SJCRH30 (cell line): ENCODE results near the gene HAVCR2. TPM values are rescaled to one million over a fixed set of nuclear protein-coding genes. Genes with fewer than 3 reads are reported as not detected.

ENCODE experiments used
- DNase-seq, 2 experiments: peaks; one replicate each; pipeline ENCODE4 v3.0.0-alpha.2; 2015 to 2020
- H3K27ac ChIP-seq: fragments of 250-450 bp; sonication (Bioruptor Pico); 2 replicates; pipeline ENCODE4 v1.5.1; 2020; ENCODE audit warnings: mild to moderate bottlenecking, moderate library complexity
- H3K27me3 ChIP-seq: fragments of 250-450 bp; sonication (Bioruptor Pico); 2 replicates; pipeline ENCODE4 v1.5.1; 2020; ENCODE audit warnings: mild to moderate bottlenecking, moderate library complexity
- H3K36me3 ChIP-seq: fragments of 250-450 bp; sonication (Bioruptor Pico); 2 replicates; pipeline ENCODE4 v1.5.1; 2020; ENCODE audit warnings: mild to moderate bottlenecking, moderate library complexity
- H3K4me1 ChIP-seq: fragments of 250-450 bp; sonication (Bioruptor Pico); 2 replicates; pipeline ENCODE4 v1.5.1; 2020; ENCODE audit warnings: mild to moderate bottlenecking, moderate library complexity
- H3K4me3 ChIP-seq: fragments of 250-450 bp; sonication (Bioruptor Pico); 2 replicates; pipeline ENCODE4 v1.5.1; 2020; ENCODE audit warnings: mild to moderate bottlenecking, moderate library complexity
- H3K9me3 ChIP-seq: fragments of 250-450 bp; sonication (Bioruptor Pico); replicated peaks from 2 replicates; pipeline ENCODE4 v1.5.1; 2020; ENCODE audit warnings: mild to moderate bottlenecking, moderate library complexity
- total RNA-seq: library from RNA; depleted of rRNA; stranded (reverse); fragments of >200 nt; shearing (Covaris generic); gene quantifications from 2 replicates; pipeline ENCODE4 v1.2.3, GENCODE V29; 2014

HAVCR2 gene
- total RNA-seq, 1 experiment from 2014 or later = 1.1 TPM

DNA sequence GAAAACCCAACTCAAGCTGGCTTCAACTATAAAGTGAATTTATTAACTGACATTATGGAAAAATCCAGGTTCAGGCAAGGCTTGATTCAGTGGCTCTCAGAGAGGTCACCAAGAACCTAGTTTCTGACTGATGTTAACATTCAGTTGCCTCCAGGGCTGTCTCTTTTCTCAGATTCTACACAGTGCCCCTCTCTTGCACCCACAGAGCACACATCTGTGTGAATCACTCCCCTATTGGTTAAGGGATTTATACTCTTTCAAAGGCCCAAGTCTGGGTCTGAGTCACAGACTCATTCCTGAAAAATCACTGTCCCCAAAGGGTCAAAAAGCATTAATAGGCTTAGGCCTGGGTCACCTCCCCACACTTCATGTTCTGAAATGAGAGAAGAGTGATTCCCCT is 6.2 kb upstream of the HAVCR2 start:
- Histone ChIP-seq H3K9me3 (no peaks in the 10 kb centered on the region), H3K4me1 (no peaks in the 10 kb centered on the region), H3K36me3 (no peaks in the 10 kb centered on the region), H3K27me3 (no peaks in the 10 kb centered on the region), H3K4me3 (no peak overlapping the region), H3K27ac (no peak overlapping the region)
- DNase-seq = no peak

DNA sequence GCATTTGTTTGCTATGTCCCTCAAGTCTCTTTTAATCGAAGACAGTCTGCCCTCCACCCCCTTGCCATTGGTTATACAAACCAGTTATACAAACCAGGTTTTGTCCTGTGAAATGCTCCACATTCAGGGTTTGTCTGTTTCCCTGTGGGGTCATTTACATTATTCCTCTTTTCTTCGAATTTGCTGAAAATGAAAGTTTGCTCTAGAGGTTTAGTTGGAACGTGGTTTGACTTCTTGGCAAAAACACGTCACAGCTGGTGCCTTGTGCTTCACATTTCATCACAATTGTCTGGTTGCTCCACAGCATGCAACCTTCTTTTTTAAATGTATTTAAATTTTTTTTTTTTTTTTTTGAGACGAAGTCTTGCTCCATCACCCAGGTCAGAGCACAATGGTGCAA is 4.2 kb upstream of the HAVCR2 start:
- H3K36me3 ChIP-seq = no peaks in the 10 kb centered on the region
- H3K27me3 ChIP-seq = no peaks in the 10 kb centered on the region
- H3K27ac ChIP-seq = no peak overlapping the region
- no peak for DNase-seq
- no peaks in the 10 kb centered on the region for H3K4me1 ChIP-seq
- H3K4me3 ChIP-seq = no peak overlapping the region
- no peaks in the 10 kb centered on the region for H3K9me3 ChIP-seq

DNA sequence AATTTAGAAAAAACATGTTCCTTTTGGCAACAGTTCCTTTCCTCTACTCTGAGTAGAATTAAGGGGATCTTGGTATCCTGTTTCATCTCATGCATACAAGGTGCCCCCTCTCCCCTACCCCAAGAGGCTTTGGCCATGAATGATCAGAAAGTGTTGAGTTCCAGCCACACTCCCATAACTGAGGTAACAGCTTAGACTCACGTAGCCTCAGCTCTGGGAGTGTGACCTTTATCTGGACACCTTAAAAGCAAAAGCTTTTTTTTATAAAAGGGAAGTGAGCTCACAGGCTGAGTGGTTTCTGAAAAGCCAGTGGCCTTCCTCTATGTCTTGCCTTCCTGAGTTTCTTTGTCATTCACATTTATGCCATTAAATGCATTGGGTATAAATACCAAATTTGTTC is 900 bp upstream of the HAVCR2 start:
- DNase-seq = no peak
- Histone ChIP-seq H3K36me3 (no peaks in the 10 kb centered on the region), H3K27me3 (no peaks in the 10 kb centered on the region), H3K4me3 (no peak overlapping the region), H3K27ac (no peak overlapping the region), H3K4me1 (peaks cover 12% of the 10 kb centered on the region), H3K9me3 (no peaks in the 10 kb centered on the region)

DNA sequence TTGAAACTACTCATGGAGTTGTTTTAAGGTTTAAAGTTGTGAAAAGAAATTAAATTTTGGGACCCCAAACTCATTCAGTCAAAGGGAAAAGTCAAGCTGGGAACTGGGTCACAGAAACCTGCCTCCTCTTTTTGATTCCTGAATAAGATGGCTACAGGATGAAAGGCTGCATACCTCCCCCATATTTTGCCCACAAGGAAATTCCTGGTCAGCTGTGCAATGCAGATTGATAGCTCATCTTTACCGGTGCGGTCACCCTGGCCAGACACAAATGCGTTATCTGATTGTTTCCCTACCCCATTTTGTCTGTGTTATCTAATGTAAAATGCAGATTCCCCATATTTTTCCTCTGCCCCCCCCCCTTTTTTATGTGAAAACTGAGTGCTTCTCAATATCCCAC is 1.3 kb downstream of the HAVCR2 start:
- Histone ChIP-seq H3K4me3 (no peak overlapping the region), H3K27ac (peak overlapping the region; percentile 56), H3K9me3 (no peaks in the 10 kb centered on the region), H3K4me1 (peaks cover 12% of the 10 kb centered on the region), H3K27me3 (no peaks in the 10 kb centered on the region), H3K36me3 (no peaks in the 10 kb centered on the region)
- DNase-seq = no peak

DNA sequence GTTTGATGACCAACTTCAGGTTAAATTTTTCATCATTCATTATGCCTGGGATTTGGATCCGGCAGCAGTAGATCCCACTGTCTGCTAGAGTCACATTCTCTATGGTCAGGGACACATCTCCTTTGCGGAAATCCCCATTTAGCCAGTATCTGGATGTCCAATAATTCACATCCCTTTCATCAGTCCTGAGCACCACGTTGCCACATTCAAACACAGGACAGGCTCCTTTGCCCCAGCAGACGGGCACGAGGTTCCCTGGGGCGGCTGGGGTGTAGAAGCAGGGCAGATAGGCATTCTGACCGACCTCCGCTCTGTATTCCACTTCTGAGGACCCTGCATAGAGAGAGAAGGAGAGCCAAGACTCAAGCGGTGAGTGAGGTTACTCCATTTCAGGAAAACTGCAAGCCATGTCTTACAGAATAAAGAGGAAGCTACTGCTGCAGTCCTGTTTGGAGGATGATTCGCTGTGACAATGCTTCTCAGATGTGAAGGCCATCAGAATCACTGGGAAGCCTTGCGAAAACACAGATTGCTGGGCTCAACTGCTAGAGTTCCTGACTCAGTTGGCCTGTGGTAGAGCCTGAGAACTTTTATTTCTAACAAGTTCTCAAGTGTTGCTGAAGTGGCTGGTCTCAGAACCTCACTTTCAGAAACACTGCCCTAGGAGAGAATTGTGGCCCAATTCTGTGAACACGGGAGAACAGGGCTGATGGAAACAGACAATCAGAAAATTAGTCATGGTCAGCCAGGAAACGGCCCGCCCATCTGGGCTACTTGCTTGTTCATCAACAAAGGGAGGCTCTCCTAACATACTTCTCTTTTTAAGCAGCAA is 2.0 kb downstream of the HAVCR2 start:
- Histone ChIP-seq H3K4me3 (no peak overlapping the region), H3K4me1 (peaks cover 12% of the 10 kb centered on the region), H3K36me3 (no peaks in the 10 kb centered on the region), H3K9me3 (no peaks in the 10 kb centered on the region), H3K27ac (peak overlapping the region; percentile 56), H3K27me3 (no peaks in the 10 kb centered on the region)
- DNase-seq = peak; percentile 28 to 55

DNA sequence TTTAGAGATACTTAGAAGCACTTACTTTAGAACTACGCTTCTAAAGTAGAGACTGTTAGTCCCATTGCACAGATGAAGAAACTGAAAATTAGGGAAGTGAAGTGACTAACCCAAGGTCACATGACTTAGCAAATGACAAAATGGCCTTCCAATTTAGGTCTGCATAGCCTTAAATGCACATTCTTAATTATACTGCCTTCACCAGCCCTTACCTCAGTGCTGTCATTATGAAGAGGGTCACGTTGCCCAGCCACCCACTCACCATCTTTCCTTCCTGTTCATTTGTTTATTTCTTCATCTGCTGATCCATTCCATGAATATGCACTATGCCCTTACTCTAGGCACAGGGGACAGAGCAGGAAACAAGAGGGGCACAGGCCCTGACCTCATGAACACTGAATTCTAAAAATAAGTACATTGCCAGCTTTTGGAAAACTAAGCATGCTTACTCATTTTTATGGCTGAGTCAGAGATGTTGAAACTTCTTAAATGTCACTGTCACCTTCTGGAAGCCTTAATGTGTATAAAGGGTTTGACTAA is 8.6 kb downstream of the HAVCR2 start:
- H3K4me1 ChIP-seq = no peaks in the 10 kb centered on the region
- H3K4me3 ChIP-seq = no peak overlapping the region
- no peak overlapping the region for H3K27ac ChIP-seq
- no peaks in the 10 kb centered on the region; the same call in 1 of the 2 replicates for H3K9me3 ChIP-seq
- no peaks in the 10 kb centered on the region for H3K36me3 ChIP-seq
- H3K27me3 ChIP-seq = no peaks in the 10 kb centered on the region
- no peak for DNase-seq

DNA sequence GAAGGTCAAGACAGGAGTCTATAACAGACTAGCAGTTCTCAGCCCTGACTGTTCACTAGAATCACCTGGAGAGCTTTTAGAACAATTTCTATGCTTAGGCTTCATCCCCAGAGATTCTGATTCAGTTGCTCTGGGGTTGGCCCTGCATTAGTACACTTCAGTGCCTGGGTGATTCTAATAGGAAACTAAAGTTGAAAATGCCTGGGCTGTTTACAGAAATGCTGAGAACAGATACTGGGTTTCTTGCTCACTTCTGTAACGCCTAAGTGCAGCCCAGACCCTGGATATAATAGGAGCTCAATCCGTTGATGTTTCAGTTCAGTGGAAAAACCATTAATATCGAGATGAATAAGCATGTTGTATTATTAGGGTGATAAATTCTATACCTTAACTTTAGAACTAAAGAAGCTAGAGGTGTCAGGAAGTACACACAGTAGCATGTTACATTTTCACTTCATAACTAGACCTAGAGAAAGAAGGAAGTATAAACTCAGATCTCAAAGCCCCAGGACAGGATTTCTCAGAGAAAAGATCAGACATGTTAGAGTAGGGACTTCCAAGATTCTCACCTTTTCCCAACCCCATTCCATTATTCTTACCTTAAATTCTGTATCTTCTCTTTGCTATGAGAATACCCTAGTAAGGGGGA is 20.4 kb downstream of the HAVCR2 start:
- Histone ChIP-seq H3K4me3 (no peak overlapping the region), H3K9me3 (no peaks in the 10 kb centered on the region), H3K4me1 (no peaks in the 10 kb centered on the region), H3K27me3 (no peaks in the 10 kb centered on the region), H3K27ac (no peak overlapping the region), H3K36me3 (no peaks in the 10 kb centered on the region)
- no peak for DNase-seq

DNA sequence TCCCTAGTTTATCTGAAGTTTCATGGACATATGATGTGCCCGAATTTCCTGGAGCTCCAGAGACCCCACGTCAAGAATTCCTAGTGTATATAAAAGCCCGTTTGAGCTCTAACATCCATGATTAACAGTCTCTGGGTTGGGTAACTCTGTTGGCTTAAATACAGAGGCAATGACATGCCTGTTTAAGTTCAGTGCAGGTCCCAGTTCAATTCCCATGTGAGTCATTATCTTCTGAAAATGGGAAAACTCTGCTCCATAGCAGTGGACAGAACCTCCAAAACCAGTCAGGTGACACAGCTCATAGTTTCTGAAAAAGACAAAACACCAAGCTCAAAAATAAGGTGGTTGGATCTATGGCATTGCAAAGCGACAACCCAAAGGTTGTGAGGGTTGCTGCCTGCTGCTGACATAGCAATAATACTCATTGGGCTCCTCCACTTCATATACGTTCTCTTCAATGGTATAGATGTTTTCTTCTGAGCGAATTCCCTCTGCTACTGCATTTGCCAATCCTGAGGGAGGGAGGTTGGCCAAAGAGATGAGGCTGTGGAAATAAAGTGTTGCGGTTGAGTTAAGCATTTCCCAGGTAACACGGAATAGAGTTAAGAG is 22.0 kb downstream of the HAVCR2 start:
- no peaks in the 10 kb centered on the region for H3K4me1 ChIP-seq
- no peak overlapping the region for H3K27ac ChIP-seq

DNA sequence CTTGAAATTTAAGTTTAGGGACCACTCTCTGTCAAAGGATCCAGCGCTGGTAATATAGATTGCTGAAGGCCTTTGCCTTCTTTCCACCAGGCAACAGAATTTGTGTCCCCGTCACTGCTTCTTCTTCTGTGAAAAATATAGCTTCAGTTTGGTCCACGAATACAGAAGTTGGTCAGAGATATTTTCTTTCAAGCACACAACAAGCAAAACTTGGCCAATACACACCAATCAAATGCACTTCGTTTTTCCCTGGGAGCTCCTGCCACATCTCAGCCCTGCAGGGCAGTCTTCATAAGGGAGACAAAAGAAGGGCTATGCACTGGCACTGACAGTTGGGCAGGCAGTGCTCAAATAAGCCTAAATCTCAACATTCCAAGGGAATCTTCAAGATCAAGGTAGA is 22.9 kb downstream of the HAVCR2 start:
- Histone ChIP-seq H3K9me3 (no peaks in the 10 kb centered on the region), H3K4me3 (no peak overlapping the region), H3K36me3 (no peaks in the 10 kb centered on the region), H3K27ac (no peak overlapping the region), H3K27me3 (no peaks in the 10 kb centered on the region), H3K4me1 (no peaks in the 10 kb centered on the region)
- no peak for DNase-seq

More for the DNA sequence above, 22.0 kb downstream of the HAVCR2 start:
- no peaks in the 10 kb centered on the region for H3K36me3 ChIP-seq
- DNase-seq = no peak
- no peaks in the 10 kb centered on the region for H3K9me3 ChIP-seq
- H3K27me3 ChIP-seq = no peaks in the 10 kb centered on the region
- no peak overlapping the region for H3K4me3 ChIP-seq

DNA sequence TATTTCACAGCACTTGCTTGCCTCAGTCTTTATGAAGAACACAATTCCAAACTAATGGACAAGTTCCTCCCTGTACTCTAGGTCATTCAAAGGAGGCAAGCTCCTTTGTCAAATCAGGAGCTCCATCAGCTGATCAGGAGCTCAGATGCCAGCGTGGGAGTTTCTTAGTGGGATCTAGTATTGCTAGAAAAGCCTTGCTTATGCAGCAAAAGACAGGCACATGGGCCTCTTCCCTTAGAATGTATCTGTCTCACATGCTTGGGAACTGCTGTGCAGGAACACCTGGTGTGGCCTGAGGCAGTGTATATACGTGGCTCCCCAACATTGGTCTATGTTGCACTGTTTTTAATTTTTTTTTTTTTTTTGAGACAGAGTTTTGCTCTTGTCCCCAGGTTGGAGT is 28.6 kb downstream of the HAVCR2 start:
- no peaks in the 10 kb centered on the region for H3K27me3 ChIP-seq
- H3K4me1 ChIP-seq = no peaks in the 10 kb centered on the region
- no peak for DNase-seq
- no peaks in the 10 kb centered on the region for H3K9me3 ChIP-seq
- H3K36me3 ChIP-seq = no peaks in the 10 kb centered on the region
- no peak overlapping the region for H3K4me3 ChIP-seq
- no peak overlapping the region for H3K27ac ChIP-seq

DNA sequence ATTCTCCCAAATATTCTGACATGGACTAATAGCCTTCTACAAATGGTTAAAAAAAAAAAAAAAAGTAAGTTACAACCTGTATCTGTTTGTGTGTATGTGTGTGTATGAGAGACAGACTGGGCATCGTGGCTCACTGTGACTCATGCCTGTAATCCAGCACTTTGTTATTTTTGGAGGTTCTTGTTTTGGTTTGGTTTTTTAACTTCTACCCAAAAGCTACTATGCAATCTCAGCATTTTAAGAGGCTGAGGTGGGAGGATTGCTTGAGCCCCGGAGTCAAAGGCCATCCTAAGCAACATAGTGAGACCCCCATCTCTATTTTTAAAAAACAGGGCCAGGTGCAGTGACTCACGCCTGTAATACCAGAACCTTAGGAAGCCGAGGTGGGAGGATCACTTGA is 32.3 kb downstream of the HAVCR2 start:
- Histone ChIP-seq H3K36me3 (no peaks in the 10 kb centered on the region), H3K9me3 (no peaks in the 10 kb centered on the region), H3K4me1 (no peaks in the 10 kb centered on the region), H3K4me3 (no peak overlapping the region), H3K27ac (no peak overlapping the region), H3K27me3 (no peaks in the 10 kb centered on the region)
- peak in 1 of 2 experiments; percentile 13 for DNase-seq

DNA sequence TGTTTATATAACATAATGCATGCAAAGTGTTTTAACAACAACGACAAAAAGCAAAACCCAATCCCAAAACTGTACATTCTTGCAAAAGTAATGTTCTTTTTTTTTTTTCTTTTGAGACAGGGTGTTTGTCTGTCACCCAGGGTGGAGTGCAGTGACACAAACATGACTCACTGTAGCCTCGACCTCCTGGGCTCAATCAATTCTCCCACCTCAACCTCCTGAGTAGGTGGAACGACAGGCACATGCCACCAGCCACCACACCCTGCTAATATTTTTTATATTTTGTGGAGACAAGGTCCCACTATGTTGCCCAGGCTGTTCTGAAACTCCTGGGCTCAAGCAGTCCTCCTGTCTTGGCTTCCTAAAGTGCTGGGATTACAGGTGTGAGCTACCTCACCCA is 36.3 kb downstream of the HAVCR2 start:
- Histone ChIP-seq H3K4me3 (no peak overlapping the region), H3K27me3 (no peaks in the 10 kb centered on the region), H3K36me3 (no peaks in the 10 kb centered on the region), H3K9me3 (no peaks in the 10 kb centered on the region), H3K4me1 (no peaks in the 10 kb centered on the region), H3K27ac (no peak overlapping the region)
- no peak for DNase-seq

DNA sequence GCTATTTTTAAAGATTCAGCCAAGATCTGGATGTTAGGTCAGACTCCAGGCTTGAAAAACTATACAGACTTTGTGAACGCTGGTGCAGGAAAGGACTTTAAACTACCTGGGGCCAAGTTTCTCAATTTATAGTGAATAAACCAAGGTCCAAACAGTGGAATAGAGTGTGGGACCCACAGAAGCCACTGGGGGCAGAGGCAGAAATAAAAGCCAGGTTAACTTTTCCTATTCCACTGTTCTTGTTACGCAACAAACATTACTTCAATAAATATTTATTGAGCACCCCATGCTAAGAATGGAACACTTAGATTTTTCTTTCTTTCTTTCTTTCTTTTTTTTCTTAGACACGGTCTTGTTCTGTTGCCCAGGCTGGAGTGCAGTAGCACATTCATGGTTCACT is 38.9 kb downstream of the HAVCR2 start:
- no peaks in the 10 kb centered on the region for H3K9me3 ChIP-seq
- no peaks in the 10 kb centered on the region for H3K4me1 ChIP-seq
- no peaks in the 10 kb centered on the region for H3K36me3 ChIP-seq
- DNase-seq = no peak
- H3K27ac ChIP-seq = no peak overlapping the region
- no peaks in the 10 kb centered on the region for H3K27me3 ChIP-seq
- no peak overlapping the region for H3K4me3 ChIP-seq

DNA sequence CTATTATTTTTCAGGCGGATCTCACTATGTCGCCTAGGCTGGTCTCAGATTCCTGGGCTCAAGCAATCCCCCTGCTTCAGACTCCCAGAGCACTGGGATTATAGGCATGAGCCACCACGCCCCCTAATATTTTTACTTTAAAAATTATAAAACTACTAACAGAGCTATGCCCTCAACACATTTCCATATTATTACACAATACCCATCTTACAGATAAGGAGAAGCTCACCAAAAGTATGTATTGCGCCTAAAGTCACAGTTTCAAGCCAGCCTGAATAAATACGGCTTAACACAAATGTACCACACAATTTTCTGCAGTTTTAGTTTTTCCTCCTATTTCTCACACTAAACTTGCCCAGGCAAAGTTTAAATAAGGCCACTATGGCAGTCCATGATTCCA is 40.1 kb downstream of the HAVCR2 start:
- no peak overlapping the region for H3K27ac ChIP-seq
- no peaks in the 10 kb centered on the region for H3K27me3 ChIP-seq
- H3K4me1 ChIP-seq = no peaks in the 10 kb centered on the region
- DNase-seq = no peak
- H3K9me3 ChIP-seq = no peaks in the 10 kb centered on the region
- H3K4me3 ChIP-seq = no peak overlapping the region
- no peaks in the 10 kb centered on the region for H3K36me3 ChIP-seq

DNA sequence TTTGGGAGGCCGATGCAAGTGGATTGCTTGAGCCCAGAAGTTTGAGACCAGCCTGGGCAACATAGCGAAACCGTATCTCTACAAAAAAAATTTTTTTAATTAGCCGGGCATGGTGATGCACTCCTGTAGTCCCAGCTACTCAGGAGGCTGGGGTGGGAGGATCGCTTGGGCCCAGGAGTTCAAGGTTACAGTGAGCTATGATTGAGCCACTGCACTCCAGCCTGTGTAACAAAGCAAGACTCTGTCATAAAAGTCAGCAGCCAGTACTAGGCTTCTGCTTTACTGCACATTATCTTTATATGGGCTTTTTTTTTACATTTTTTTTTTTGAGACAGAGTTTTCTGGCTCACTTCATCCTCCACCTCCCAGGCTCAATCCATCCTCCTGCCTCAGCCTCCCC is 40.5 kb downstream of the HAVCR2 start:
- no peaks in the 10 kb centered on the region for H3K27me3 ChIP-seq
- no peaks in the 10 kb centered on the region for H3K4me1 ChIP-seq
- H3K4me3 ChIP-seq = no peak overlapping the region
- no peak overlapping the region for H3K27ac ChIP-seq
- DNase-seq = no peak
- no peaks in the 10 kb centered on the region for H3K36me3 ChIP-seq
- no peaks in the 10 kb centered on the region for H3K9me3 ChIP-seq
